Testis (tissue), 3 donors: Measurements from ENCODE around the gene KRTAP5-1. TPM values are rescaled to one million over a fixed set of nuclear protein-coding genes. Genes with fewer than 3 reads are reported as not detected.

Experiments
- DNase-seq: peaks from one replicate; pipeline ENCODE4 v3.0.0-alpha.2; 2019
- H3K27ac ChIP-seq, 2 donors: fragments of 200-600 bp; sonication (generic); one replicate each; pipeline ENCODE4 v1.5.1; 2019
- H3K27me3 ChIP-seq: fragments of 200-600 bp; sonication (generic); one replicate; pipeline ENCODE4 v1.5.1; 2019
- H3K36me3 ChIP-seq: fragments of 200-600 bp; sonication (generic); one replicate; pipeline ENCODE4 v1.5.1; 2017; ENCODE audit warnings: low read depth; ENCODE audit errors: missing control alignments
- H3K4me1 ChIP-seq: fragments of 200-600 bp; sonication (generic); one replicate; pipeline ENCODE4 v1.5.1; 2019
- H3K4me3 ChIP-seq, 2 donors: fragments of 200-600 bp; sonication (generic); one replicate each; pipeline ENCODE4 v1.5.1; 2017 to 2019
- H3K9me3 ChIP-seq: fragments of 200-600 bp; sonication (generic); one replicate; pipeline ENCODE4 v1.5.1; 2017
- CTCF ChIP-seq, 3 experiments: fragments of 450-650 bp in 2 of 3; fragments of 200-600 bp in 1 of 3; sonication (generic) in 1 of 3; IDR thresholded peaks; one replicate each; pipeline ENCODE4 v1.5.1; 2016 to 2019; ENCODE audit warnings: antibody characterized with exemption in 3 of 3, mild to moderate bottlenecking in 2 of 3, moderate library complexity in 1 of 3
- POLR2A ChIP-seq: fragments of 450-650 bp; IDR thresholded peaks from one replicate; pipeline ENCODE4 v1.6.1; 2017; ENCODE audit warnings: antibody characterized with exemption, mild to moderate bottlenecking, moderate library complexity
- WGBS, 2 donors: methylation state at CpG; one replicate each; pipeline ENCODE4 v1.1.5; 2018; 5-methylcytosine and 5-hydroxymethylcytosine counted together
- intact Hi-C: fragments of 100-400 bp; cut with DNase I; formaldehyde crosslinking; loops from one replicate; pipeline ENCODE4 v1.15.1; 2023; ENCODE audit warnings: low total_unique reads
- polyA plus RNA-seq: library from polyadenylated mRNA; stranded (reverse); fragments of 350-450 nt; fragmentation: Illumina TruSeq; extraction: RNeasy Lipid Tissue Mini Kit (QIAGEN cat#74804); gene quantifications from one replicate; pipeline ENCODE4 v1.2.3, GENCODE V29; 2014; ENCODE audit warnings: low read depth, low replicate concordance; ENCODE audit not compliant: insufficient read depth
- total RNA-seq, 2 donors: library from RNA; depleted of rRNA; stranded (reverse); fragments of >200 nt; gene quantifications; one replicate each; pipeline ENCODE4 v1.2.3, GENCODE V29; 2016

KRTAP5-1 gene
- total and polyA plus RNA-seq, 3 donors from 2014 or later, result not detected

GRCh38 chr11:1567052-1567720 lies 17.9 kb downstream of the KRTAP5-1 start:
- no peaks in the 10 kb centered on the region for H3K27me3 ChIP-seq

GRCh38 chr11:1566381-1567051 lies 18.6 kb downstream of the KRTAP5-1 start:
- Histone ChIP-seq H3K36me3 (no peaks in the 10 kb centered on the region), H3K27ac (no peak overlapping the region)
- WGBS, 2 donors, result 60 to 81% methylated on average over 1 to 20 of the region's 20 CpGs

More at GRCh38 chr11:1567052-1567720, 17.9 kb downstream of the KRTAP5-1 start:
- Histone ChIP-seq H3K27ac (no peak overlapping the region), H3K4me1 (no peaks in the 10 kb centered on the region), H3K36me3 (no peaks in the 10 kb centered on the region), H3K4me3 (no peak overlapping the region), H3K9me3 (no peaks in the 10 kb centered on the region)
- intact Hi-C loops, result no loop called here
- 74 to 78% methylated on average over 10 to 12 of the region's 13 CpGs for WGBS, 2 donors
- no peak for DNase-seq
- TF ChIP-seq POLR2A, result no peak
- TF ChIP-seq CTCF (IDR thresholded peaks at IDR 0.05), result no peak

GRCh38 chr11:1565904-1566247 lies 19.2 kb downstream of the KRTAP5-1 start:
- intact Hi-C loops, result no loop called here
- Histone ChIP-seq H3K4me3 (no peak overlapping the region), H3K36me3 (no peaks in the 10 kb centered on the region), H3K4me1 (no peaks in the 10 kb centered on the region), H3K27ac (no peak overlapping the region), H3K9me3 (no peaks in the 10 kb centered on the region), H3K27me3 (no peaks in the 10 kb centered on the region)
- TF ChIP-seq CTCF (IDR thresholded peaks at IDR 0.05) (no peak), POLR2A (no peak)
- DNase-seq, result no peak
- 87% methylated on average over 5 of the region's 5 CpGs; no CpG with 5 or more reads in 1 of the 2 donors for WGBS, 2 donors

More at GRCh38 chr11:1566381-1567051, 18.6 kb downstream of the KRTAP5-1 start:
- no peak for DNase-seq
- TF ChIP-seq CTCF (IDR thresholded peaks at IDR 0.05), result no peak
- no peaks in the 10 kb centered on the region for H3K9me3 ChIP-seq
- no peaks in the 10 kb centered on the region for H3K4me1 ChIP-seq
- H3K27me3 ChIP-seq, result no peaks in the 10 kb centered on the region
- no peak overlapping the region for H3K4me3 ChIP-seq
- intact Hi-C loops, result no loop called here

GRCh38 chr11:1565173-1565903 lies 19.7 kb downstream of the KRTAP5-1 start:
- H3K36me3 ChIP-seq, result no peaks in the 10 kb centered on the region
- no peak overlapping the region for H3K27ac ChIP-seq
- H3K27me3 ChIP-seq, result no peaks in the 10 kb centered on the region
- H3K9me3 ChIP-seq, result no peaks in the 10 kb centered on the region
- no peak for DNase-seq
- H3K4me3 ChIP-seq, result no peak overlapping the region
- TF ChIP-seq POLR2A (no peak), CTCF (IDR thresholded peaks at IDR 0.05) (no peak)
- H3K4me1 ChIP-seq, result no peaks in the 10 kb centered on the region
- intact Hi-C loops, result no loop called here
- WGBS, 2 donors, result 84 to 85% methylated on average over 8 to 28 of the region's 28 CpGs
